K562 (cell line): ENCODE results near the gene RPH3AL. TPM values are rescaled to one million over a fixed set of nuclear protein-coding genes. Genes with fewer than 3 reads are reported as not detected.

Experiments
- CTCFL ChIP-seq: IDR thresholded peaks from 2 replicates; pipeline ENCODE4 v1.6.1; 2011; ENCODE audit warnings: borderline replicate concordance, low read depth, mild to moderate bottlenecking, moderate library complexity, low read length; ENCODE audit not compliant: insufficient read depth, poor library complexity, severe bottlenecking
- GABPB2 ChIP-seq: fragments of 250-450 bp; sonication (Bioruptor Pico); conservative IDR thresholded peaks from 2 replicates; pipeline ENCODE4 v1.5.1; 2021; ENCODE audit warnings: mild to moderate bottlenecking
- GATAD2A ChIP-seq: fragments of 450-650 bp; IDR thresholded peaks from 2 replicates; pipeline ENCODE4 v1.6.1; 2017
- MBD2 ChIP-seq: sonication (generic); IDR thresholded peaks from 2 replicates; pipeline ENCODE4 v1.6.1; 2016; ENCODE audit warnings: low read depth, borderline replicate concordance
- MXI1 ChIP-seq: IDR thresholded peaks from 2 replicates; pipeline ENCODE4 v1.6.1; 2011; ENCODE audit warnings: low read depth, mild to moderate bottlenecking, improper control_type of control experiment, low read length
- NFATC3 ChIP-seq: fragments of 450-650 bp; IDR thresholded peaks from 2 replicates; pipeline ENCODE4 v1.6.1; 2017; ENCODE audit warnings: mild to moderate bottlenecking
- SMAD2 ChIP-seq: fragments of 150-350 bp; IDR thresholded peaks from 2 replicates; pipeline ENCODE4 v1.6.1; 2014; ENCODE audit warnings: low read depth, mild to moderate bottlenecking, low read length
- STAT6 ChIP-seq: sonication (generic); formaldehyde crosslinking; IDR thresholded peaks from 2 replicates; pipeline ENCODE4 v1.8.1; 2023; ENCODE audit warnings: mild to moderate bottlenecking, missing genetic modification reagents
- TCF7L2 ChIP-seq: fragments of 150-350 bp; IDR thresholded peaks from 2 replicates; pipeline ENCODE4 v1.6.1; 2016; ENCODE audit warnings: low read depth, mild to moderate bottlenecking, low read length, moderate library complexity
- ZNF57 ChIP-seq: fragments of 450-650 bp; formaldehyde crosslinking; IDR thresholded peaks from 2 replicates; pipeline ENCODE4 v1.4.0; 2020; ENCODE audit warnings: mild to moderate bottlenecking, moderate library complexity
- polyA plus RNA-seq, 8 experiments: library from polyadenylated mRNA; depleted of rRNA in 4 of 8; stranded (reverse) in 5 of 8; unstranded in 3 of 8; fragments of >200 nt; fragmentation: Nextera tagmentation in 2 of 8; fragmentation: Illumina TruSeq in 1 of 8; extraction: Ambion mirVana in 2 of 8; extraction: Trizol in 1 of 8; gene quantifications; 2 replicates each; pipeline versions ENCODE4 v1.2.1 to v1.2.3, GENCODE V29; 2011 to 2014; ENCODE audit warnings: inconsistent platforms in 1 of 8, missing spikeins in 1 of 8
- total RNA-seq, 7 experiments: library from RNA; depleted of rRNA in 6 of 7; stranded (reverse); fragments of >200 nt in 6 of 7; fragmentation: Illumina TruSeq in 2 of 7; extraction: Trizol in 2 of 7; gene quantifications; 2 replicates each; pipeline versions ENCODE4 v1.2.1 to v1.2.3, GENCODE V29; 2011 to 2021; ENCODE audit warnings: low replicate concordance in 1 of 7
- TF ChIP-seq, protein P1 (sequence below), 2 experiments: fragments of 150-350 bp in 1 of 2; IDR thresholded peaks; 2 replicates each; pipeline ENCODE4 v1.6.1; 2012 to 2016; ENCODE audit warnings: low read depth in 2 of 2, low read length in 2 of 2, mild to moderate bottlenecking in 1 of 2, moderate library complexity in 1 of 2

RPH3AL gene
- total and polyA plus RNA-seq, 9 of the 15 experiments (the other 6 are each of a cell fraction or from before 2014, with no cell fraction given): 0.18 to 1.7 (median 0.39) TPM

DNA sequence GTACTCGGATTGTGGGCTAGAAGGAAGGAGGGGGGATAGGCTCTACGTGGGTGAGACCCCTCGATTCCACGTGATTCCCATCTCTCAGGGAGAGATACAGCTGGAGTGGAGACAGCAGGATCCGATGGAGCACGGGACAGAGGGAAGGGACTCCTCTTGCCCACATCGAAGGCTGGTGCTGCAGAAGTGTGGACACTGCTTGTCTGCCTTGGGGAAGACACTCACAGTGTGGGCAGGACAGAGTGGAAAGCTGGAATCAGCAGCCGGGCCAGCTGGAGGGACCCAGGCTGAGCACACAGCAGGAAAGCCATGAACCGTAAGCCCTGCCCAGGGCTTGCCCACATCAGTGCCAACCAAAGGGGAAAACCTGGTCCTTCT, 42.1 kb upstream of the RPH3AL start (continued):
- no peak for TF ChIP-seq STAT6 (CRISPR knock-in tag)
- no peak for TF ChIP-seq ZNF57
- no peak for TF ChIP-seq MBD2
- TF ChIP-seq GABPB2 (CRISPR knock-in tag): no peak
- TF ChIP-seq CTCFL: no peak
- no peak for TF ChIP-seq SMAD2
- TF ChIP-seq MXI1: no peak
- no peak for TF ChIP-seq TCF7L2
- no peak for TF ChIP-seq NFATC3
- TF ChIP-seq, protein P1, sequence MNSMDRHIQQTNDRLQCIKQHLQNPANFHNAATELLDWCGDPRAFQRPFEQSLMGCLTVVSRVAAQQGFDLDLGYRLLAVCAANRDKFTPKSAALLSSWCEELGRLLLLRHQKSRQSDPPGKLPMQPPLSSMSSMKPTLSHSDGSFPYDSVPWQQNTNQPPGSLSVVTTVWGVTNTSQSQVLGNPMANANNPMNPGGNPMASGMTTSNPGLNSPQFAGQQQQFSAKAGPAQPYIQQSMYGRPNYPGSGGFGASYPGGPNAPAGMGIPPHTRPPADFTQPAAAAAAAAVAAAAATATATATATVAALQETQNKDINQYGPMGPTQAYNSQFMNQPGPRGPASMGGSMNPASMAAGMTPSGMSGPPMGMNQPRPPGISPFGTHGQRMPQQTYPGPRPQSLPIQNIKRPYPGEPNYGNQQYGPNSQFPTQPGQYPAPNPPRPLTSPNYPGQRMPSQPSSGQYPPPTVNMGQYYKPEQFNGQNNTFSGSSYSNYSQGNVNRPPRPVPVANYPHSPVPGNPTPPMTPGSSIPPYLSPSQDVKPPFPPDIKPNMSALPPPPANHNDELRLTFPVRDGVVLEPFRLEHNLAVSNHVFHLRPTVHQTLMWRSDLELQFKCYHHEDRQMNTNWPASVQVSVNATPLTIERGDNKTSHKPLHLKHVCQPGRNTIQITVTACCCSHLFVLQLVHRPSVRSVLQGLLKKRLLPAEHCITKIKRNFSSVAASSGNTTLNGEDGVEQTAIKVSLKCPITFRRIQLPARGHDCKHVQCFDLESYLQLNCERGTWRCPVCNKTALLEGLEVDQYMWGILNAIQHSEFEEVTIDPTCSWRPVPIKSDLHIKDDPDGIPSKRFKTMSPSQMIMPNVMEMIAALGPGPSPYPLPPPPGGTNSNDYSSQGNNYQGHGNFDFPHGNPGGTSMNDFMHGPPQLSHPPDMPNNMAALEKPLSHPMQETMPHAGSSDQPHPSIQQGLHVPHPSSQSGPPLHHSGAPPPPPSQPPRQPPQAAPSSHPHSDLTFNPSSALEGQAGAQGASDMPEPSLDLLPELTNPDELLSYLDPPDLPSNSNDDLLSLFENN (IDR thresholded peaks at IDR 0.05; ENCODE audit: low read depth in 2 of 2, low read length in 2 of 2): no peak
- no peak for TF ChIP-seq GATAD2A
